Measurements from ENCODE around the gene CLDN5.

Gene CLDN5

DNA sequence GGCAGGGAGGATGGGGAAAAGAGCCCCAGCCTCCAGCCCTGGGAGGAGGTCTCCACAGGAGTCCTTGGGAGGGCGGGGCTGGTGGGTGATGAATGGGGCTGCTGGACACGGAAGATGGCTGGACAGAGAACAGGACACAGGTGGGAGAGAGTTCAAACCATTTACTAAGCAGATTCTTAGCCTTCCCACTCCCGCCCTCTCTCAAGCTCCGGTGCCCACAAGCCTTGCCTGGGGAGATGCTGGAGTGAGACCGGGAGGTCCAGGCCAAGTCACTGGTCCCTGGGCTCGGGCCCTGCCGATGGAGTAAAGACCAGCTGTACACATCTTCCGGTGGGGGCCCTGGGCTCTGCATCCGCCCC is 1.4 kb downstream of the CLDN5 start:
- TF ChIP-seq, protein P1, sequence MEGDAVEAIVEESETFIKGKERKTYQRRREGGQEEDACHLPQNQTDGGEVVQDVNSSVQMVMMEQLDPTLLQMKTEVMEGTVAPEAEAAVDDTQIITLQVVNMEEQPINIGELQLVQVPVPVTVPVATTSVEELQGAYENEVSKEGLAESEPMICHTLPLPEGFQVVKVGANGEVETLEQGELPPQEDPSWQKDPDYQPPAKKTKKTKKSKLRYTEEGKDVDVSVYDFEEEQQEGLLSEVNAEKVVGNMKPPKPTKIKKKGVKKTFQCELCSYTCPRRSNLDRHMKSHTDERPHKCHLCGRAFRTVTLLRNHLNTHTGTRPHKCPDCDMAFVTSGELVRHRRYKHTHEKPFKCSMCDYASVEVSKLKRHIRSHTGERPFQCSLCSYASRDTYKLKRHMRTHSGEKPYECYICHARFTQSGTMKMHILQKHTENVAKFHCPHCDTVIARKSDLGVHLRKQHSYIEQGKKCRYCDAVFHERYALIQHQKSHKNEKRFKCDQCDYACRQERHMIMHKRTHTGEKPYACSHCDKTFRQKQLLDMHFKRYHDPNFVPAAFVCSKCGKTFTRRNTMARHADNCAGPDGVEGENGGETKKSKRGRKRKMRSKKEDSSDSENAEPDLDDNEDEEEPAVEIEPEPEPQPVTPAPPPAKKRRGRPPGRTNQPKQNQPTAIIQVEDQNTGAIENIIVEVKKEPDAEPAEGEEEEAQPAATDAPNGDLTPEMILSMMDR (IDR thresholded peaks at IDR 0.05; ENCODE audit: control insufficient read depth, extremely low read depth, insufficient read depth), result no peak
- no peak overlapping the region for H3K4me3 ChIP-seq (ENCODE audit: low read depth, low read length)
- DNase-seq (ENCODE audit: low read depth), result no peak

DNA sequence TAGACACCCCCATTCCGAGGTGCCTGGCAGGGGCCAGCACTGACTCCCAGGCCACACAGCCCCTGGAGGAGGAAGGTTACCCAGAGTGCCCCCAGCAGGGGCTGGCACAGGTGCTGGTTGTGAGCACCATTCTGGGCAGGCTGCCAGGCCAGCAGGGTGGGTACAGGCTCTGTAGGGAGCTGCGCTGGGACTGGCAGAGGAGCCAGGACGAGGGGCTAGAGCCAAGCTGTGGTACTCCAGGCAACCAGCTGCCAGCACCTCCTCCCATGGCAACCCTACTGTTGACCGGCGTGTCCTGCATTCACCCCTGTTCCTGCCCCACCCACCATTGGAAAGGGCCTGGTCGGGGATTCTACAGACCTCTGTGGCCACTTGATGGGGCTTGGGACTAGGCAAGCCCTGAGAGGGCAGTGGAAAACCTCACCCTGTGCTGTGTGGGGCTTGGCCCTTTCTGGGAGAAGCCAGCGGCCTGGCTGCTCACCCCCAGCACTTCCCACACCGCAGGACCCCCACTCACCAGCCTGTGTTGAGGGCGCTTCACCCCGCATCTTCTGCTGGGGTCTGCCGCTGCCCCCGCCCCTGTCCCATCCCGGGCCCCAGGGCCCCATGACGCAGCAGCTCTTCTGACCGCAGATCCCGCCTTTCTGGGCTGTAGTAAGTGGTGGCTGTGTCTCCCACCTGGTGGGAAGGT is 1.9 kb downstream of the CLDN5 start:
- TF ChIP-seq, protein P1 (IDR thresholded peaks at IDR 0.05; ENCODE audit: control insufficient read depth, extremely low read depth, insufficient read depth), result no peak
- no peak for DNase-seq (ENCODE audit: low read depth)
- H3K4me3 ChIP-seq (ENCODE audit: low read depth, low read length), result no peak overlapping the region

DNA sequence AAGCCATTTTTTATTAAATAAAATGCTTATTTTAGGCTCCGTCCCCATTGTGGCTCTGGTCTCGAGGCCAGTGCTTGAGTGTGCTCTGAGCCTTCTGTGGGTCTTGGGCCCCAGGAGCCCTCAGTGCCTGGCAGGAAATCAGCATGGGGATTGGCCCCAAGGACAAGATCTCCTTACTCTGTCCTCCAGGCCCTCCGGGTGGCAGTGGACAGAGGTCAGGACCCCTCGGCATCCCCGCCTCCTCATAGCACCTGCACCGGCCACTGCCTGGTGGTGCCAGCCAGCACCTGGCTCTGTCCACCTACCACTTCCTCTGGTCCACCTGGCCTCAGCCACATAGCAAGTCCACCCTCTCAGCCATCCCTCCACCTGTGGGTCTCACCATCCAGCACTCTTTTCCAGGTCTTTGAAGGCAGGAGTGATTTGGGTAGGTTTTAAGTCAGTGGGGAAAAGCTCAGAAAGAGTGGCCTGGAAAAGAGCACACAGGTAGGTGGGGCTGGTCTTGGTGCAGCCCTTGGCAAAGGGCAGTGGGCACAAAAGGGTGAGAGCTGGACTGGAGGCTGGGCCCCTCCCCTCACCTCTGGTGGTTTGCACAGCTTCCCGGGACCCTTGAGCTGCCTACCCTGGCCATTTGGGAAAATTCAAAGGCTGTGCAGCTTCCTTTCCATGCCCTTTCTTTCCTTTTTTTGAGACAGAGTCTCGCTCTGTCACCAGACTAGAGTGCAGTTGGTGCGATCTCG is 3.5 kb downstream of the CLDN5 start:
- TF ChIP-seq, protein P1 (IDR thresholded peaks at IDR 0.05; ENCODE audit: control insufficient read depth, extremely low read depth, insufficient read depth), result no peak
- DNase-seq (ENCODE audit: low read depth), result no peak
- no peak overlapping the region for H3K4me3 ChIP-seq (ENCODE audit: low read depth, low read length)

DNA sequence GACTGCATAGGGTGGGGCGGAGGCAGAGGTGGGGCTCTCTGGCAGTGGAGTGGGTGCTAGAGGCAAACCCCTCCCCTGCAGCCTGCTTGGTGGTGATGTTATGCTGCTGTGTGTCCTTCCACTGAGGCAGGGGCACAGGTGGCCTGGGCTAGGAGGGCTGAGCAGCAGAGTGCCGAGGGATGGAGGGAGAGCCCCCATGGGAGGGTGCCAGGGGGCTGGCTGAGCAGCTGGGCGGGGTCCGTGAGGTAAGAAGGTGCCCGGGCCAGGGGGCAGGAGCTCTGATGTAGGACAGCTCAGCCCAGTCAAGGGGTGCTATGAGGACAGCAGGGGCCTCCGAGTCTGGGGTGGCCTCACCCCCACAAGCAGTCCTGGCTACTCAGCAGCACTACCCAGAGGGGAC is 4.2 kb downstream of the CLDN5 start:
- TF ChIP-seq, protein P1 (IDR thresholded peaks at IDR 0.05; ENCODE audit: control insufficient read depth, extremely low read depth, insufficient read depth), result no peak
- H3K4me3 ChIP-seq (ENCODE audit: low read depth, low read length), result no peak overlapping the region
- no peak for DNase-seq (ENCODE audit: low read depth)

DNA sequence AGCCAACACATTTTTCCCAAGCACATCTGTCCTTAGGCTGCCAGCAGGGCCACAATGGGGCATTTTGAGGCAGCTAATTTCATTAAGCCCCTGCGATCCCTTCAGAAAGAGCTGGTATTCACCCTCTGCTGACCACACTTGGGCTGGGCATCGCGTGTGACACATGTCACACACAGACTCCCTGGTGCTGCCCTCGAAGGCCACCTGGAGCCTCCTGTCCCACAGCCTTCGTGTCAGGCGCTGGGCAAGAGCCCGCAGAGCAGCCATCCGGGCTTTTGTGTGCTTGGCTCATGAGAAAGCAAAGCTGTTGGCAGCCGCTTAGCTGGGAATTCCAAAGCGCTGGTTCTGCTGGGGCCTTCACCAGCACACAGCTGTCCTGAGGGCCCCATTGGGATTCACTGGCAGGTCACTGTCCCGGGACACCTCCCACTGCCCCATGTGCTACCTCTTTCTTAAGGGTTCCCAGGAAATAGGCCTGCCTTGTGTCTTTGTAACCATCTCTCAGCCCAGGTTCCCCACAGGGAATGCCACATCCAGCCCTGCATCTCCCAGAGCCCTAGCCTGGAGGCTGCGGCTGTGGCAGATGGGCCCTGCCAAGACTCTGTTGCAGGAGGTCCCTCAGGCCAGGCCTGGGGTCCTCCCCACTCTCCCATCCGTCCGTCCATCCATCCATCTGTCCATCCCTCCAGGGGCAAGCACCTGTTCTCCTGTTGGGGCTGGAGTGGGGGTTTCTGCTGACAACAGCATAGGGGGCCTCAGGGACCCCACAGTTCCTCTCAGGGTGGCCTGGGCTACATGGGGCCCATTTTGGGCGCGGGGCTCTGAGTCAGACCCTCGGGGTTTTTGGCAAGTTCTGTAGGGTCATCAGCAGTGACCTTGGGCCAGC is 4.9 kb downstream of the CLDN5 start:
- TF ChIP-seq, protein P1 (IDR thresholded peaks at IDR 0.05; ENCODE audit: control insufficient read depth, extremely low read depth, insufficient read depth), result no peak
- no peak for DNase-seq (ENCODE audit: low read depth)
- H3K4me3 ChIP-seq (ENCODE audit: low read depth, low read length), result no peak overlapping the region

DNA sequence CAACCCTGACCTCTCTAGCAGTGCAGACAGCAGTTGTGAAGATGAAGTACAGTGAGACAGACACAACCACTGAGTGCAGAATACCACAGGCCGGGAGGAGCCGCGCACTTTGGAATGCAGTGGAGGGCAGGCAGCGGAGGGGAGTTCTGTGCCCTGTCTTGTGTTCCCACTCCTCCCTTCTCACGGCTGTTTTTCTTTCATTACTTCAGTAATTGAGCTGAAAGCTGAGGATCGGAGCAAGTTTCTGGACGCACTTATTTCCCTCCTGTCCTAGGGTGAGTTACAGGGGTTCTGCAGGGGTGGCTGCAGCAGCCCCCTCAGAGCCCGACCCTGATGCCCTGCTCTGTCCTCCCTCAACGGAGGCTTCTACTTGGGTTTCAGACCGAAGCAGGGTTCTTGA is 5.6 kb downstream of the CLDN5 start:
- no peak for DNase-seq (ENCODE audit: low read depth)
- H3K4me3 ChIP-seq (ENCODE audit: low read depth, low read length), result no peak overlapping the region
- TF ChIP-seq, protein P1 (IDR thresholded peaks at IDR 0.05; ENCODE audit: control insufficient read depth, extremely low read depth, insufficient read depth), result no peak

Data from LNCaP clone FGC (cell line).